Fibroblast of skin of scalp (primary cell): ENCODE measurements around the gene KLC3.
"Not testable (repeated sequence)": the region's sequence is repeated elsewhere in the genome, so short reads cannot be mapped to it uniquely, and the experiment has no call there.

Experiments used
- DNase-seq: peaks from one replicate; pipeline ENCODE4 v3.0.0-alpha.2; 2013

The KLC3 gene

GRCh38 chr19:45320997-45321775, 19.4 kb upstream of the KLC3 start:
- no peak for DNase-seq

- DNase-seq, result no peak
Measured at GRCh38 chr19:45321848-45322247, 18.7 kb upstream of the KLC3 start.

- no peak for DNase-seq
Measured at GRCh38 chr19:45322311-45322710, 18.2 kb upstream of the KLC3 start.

DNA sequence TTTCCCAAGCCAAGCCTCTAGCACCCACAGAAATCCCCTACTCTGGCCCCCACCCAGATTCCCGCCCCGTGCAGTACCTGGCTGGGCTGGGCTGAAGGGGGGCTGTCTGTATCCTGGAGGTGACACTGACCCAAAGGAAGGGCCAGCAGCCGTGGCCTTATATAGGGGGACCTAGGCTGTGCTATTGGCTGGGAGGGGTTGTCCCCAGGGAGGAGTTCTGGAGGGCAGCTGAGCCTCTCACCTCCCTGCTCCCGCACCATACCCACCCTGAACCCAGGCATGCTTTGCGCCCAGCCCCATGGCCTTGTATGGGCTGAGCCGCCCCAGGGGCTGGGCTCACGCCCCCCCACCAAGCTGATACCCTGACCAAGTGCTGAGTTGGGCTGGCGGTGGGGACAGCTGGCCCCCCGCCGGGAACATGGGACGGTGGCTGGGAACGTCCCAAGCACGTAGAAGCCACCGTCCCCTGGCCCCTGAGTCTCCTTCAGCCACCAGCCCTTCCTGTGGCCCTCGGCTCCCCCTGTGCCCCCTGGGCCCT, 17.7 kb upstream of the KLC3 start, which contains the start of gene CKM:
Gene CKM, minus strand, starts transcription at position 132 of the 538 bp plus-strand sequence. CDS start 3,162 bp downstream, outside the sequence.
- DNase-seq, result no peak

DNA sequence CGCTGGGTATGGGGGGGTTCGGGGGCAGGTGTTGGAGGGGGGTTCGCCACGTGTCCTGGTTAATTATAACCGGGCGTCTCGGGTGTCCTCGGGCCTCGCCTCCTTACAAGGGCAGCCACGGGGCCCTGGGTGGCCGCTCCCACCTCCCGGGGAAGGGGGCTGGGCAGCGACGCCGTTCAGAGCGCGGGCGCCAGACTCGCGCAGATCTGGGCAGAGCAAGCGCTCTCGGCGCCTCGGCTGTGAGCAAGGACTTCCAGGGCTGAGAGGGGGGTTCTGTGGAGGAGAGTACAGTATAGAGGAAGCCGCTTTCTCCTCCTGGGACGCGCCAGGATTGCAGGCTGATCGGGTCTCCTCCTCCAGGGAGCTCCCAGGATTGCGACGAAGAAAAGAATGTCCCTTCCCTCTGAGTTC, 16.9 kb upstream of the KLC3 start:
- DNase-seq, result no peak

DNA sequence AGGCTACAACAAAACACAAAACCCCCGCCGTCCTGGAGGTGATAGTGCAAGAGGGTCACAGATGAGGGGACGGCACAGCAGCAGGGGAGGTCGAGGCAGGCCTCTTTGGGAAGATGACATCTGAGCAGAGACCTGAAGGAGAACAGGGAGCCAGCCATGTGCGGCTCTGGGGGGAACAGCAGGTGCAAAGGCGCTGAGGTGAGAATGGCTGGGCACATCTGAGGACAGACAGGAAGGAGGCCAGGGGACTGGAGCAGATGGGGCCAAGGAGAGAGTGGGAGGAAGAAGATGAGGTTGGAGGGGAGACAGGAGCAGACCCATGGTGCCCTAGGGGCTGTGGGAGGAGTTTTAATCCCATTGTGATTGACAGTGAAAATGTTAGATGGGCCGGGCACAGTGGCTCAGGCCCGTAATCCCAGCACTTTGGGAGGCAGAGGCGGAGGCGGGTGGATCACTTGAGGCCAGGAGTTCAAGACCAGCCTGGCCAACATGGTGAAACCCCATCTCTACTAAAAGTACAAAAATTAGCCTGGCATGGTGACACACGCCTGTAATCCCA, 16.1 kb upstream of the KLC3 start:
- no peak for DNase-seq

DNA sequence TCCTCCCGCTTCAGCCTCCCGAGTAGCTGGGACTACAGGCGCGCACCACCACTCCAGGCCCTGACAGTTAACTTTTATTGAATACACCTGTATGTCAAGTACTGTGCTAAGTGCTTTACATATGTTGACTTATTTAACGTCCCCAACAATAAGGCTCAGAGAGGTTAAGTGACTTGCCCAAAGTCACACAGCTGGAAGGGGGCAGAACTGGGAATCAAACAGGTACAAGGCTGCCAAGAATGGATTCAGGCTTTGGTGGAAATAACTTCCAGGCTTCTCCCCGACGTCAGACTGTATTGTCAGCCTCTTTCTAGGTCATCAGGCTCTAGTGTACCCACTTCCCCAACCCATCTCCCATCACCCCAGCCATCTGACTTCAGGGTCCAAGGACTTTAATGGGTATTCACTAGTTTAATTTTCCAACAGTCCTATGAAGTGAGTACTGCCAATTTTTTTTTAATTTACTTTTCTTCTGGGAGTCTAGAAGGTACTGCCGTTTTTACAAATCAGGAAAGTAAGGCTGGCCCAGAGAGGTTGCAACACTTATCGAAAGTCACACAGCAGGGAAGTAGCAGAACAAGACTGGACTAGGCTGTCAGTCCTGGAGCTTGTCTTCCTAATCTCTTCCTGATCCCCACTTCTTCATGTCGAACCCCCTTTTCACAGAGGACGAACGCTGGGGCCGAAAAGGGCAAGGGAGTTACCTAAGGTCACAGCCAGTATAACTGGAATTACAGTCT, 13.0 kb upstream of the KLC3 start:
- no peak for DNase-seq

GRCh38 chr19:45331411-45331810, 9.1 kb upstream of the KLC3 start:
- DNase-seq, result no peak

GRCh38 chr19:45333609-45334303, 6.8 kb upstream of the KLC3 start:
- no peak for DNase-seq

- DNase-seq, result not testable (repeated sequence)
Measured at GRCh38 chr19:45334881-45335280, 5.7 kb upstream of the KLC3 start.

GRCh38 chr19:45336696-45337251, 3.8 kb upstream of the KLC3 start:
- DNase-seq, result no peak

DNA sequence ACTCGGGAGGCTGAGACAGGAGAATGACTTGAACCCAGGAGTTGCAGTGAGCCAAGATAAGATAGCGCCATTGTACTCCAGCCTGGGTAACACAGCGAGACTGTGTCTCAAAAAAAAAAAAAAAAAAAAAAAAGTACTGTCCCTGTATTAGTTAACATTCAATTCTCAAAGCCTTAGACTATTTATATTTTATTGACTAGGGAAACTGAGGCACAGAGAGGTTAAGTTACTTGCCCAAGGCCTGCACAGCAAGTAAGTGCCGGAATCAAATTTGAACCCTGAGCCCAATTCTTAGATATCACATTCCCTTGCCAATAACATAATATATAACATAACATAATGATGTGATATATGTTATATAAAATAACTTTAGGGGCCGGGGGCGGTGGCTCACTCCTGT, 921 bp upstream of the KLC3 start:
- no peak for DNase-seq

DNA sequence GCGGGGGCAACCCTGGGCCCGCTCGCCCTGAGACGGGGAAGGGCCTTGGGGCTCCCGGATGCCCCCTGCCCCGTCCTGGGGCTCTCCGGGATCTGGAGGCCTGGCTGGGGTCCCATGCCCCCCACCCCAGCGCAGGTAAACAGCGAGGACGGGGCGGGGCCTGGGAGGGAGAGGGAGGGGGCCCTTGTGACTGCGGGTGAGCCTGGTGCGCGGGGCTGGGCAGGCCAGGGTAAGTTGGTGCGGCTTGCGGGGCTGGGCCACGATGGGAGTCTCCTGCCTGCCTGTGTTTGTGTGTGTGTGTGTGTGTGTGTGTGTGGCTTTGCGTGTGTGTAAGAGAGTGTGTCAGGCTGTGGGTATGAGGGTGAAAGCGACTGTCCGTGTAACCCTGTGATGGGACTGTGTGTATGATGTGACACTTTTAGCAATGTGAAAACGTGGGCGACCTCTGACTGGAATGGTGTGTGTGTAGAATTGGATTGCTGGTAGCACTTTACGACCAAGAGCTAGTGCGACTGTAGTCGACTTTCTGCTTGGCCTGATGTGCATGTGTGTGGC, 426 bp downstream of the KLC3 start:
- no peak for DNase-seq

GRCh38 chr19:45342911-45343310, 2.4 kb downstream of the KLC3 start:
- no peak for DNase-seq

GRCh38 chr19:45344621-45345505, 4.3 kb downstream of the KLC3 start:
- no peak for DNase-seq

- no peak for DNase-seq
Measured at GRCh38 chr19:45345506-45345860, 4.9 kb downstream of the KLC3 start.

GRCh38 chr19:45346449-45346848, 5.9 kb downstream of the KLC3 start:
- no peak for DNase-seq

- DNase-seq, result no peak
Measured at GRCh38 chr19:45347570-45348366, 7.2 kb downstream of the KLC3 start.

- DNase-seq, result peak; percentile 19
Measured at GRCh38 chr19:45348367-45349125, 8.0 kb downstream of the KLC3 start.

DNA sequence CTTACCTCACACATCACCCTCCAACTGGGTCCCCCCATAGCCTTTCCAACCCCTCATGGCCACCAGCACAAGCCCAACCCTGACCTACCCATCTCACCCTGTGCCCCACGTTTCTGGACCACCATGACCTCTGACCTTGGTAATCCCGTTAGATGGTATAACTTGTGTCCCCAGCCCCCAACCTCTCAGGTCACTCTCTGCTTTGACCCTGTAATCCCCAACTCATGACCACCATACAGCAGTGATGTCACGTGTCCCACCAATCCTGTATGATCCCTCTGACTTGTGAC, 8.5 kb downstream of the KLC3 start:
- DNase-seq, result no peak
